HEK293 (cell line): ENCODE data around the gene KLK13.

ENCODE experiments used
- CTCF ChIP-seq: fragments of 450-650 bp; formaldehyde crosslinking; IDR thresholded peaks from 2 replicates; pipeline ENCODE4 v1.5.1; 2016; ENCODE audit warnings: missing biosample characterization, missing genetic modification characterization
- GLI4 ChIP-seq: fragments of 450-650 bp; formaldehyde crosslinking; IDR thresholded peaks from 2 replicates; pipeline ENCODE4 v1.5.1; 2016; ENCODE audit warnings: missing biosample characterization, missing genetic modification characterization
- KLF1 ChIP-seq: fragments of 450-650 bp; formaldehyde crosslinking; IDR thresholded peaks from 2 replicates; pipeline ENCODE4 v1.5.1; 2016; ENCODE audit warnings: missing biosample characterization, missing genetic modification characterization
- SALL2 ChIP-seq: fragments of 450-650 bp; formaldehyde crosslinking; IDR thresholded peaks from 2 replicates; pipeline ENCODE4 v1.5.0; 2017; ENCODE audit warnings: missing biosample characterization, mild to moderate bottlenecking, missing genetic modification characterization, borderline replicate concordance
- ZNF18 ChIP-seq: fragments of 450-650 bp; formaldehyde crosslinking; IDR thresholded peaks from 2 replicates; pipeline ENCODE4 v1.5.1; 2016; ENCODE audit warnings: missing biosample characterization, missing genetic modification characterization
- ZNF223 ChIP-seq: fragments of 450-650 bp; formaldehyde crosslinking; IDR thresholded peaks from 2 replicates; pipeline ENCODE4 v1.5.1; 2016; ENCODE audit warnings: missing biosample characterization, missing genetic modification characterization
- ZNF274 ChIP-seq, 2 experiments: fragments of 200-500 bp in 1 of 2; fragments of 450-650 bp in 1 of 2; sonication (Bioruptor generic) in 1 of 2; formaldehyde crosslinking in 1 of 2; IDR thresholded peaks; 2 replicates each; pipeline versions ENCODE4 v1.5.1 to v1.6.1; 2014 to 2016; ENCODE audit warnings: borderline replicate concordance in 1 of 2, inconsistent platforms in 1 of 2, low read length in 1 of 2, missing biosample characterization in 1 of 2, missing genetic modification characterization in 1 of 2
- ZNF335 ChIP-seq: fragments of 450-650 bp; formaldehyde crosslinking; conservative IDR thresholded peaks from 2 replicates; pipeline ENCODE4 v1.5.1; 2016; ENCODE audit warnings: missing biosample characterization, missing genetic modification characterization
- ZNF341 ChIP-seq: fragments of 450-650 bp; formaldehyde crosslinking; IDR thresholded peaks from 2 replicates; pipeline ENCODE4; 2016; ENCODE audit warnings: low read depth, missing biosample characterization, missing genetic modification characterization
- TF ChIP-seq, protein P1 (sequence below): fragments of 450-650 bp; formaldehyde crosslinking; IDR thresholded peaks from 2 replicates; pipeline ENCODE4 v1.5.1; 2016; ENCODE audit warnings: missing biosample characterization, missing genetic modification characterization

GRCh38 chr19:51015691-51016267 is 49.1 kb downstream of the KLK13 start:
- TF ChIP-seq CTCF (tag by site-specific recombination) = no peak
- TF ChIP-seq ZNF341 = no peak
- no peak for TF ChIP-seq SALL2 (tag by site-specific recombination)
- TF ChIP-seq, protein P1, sequence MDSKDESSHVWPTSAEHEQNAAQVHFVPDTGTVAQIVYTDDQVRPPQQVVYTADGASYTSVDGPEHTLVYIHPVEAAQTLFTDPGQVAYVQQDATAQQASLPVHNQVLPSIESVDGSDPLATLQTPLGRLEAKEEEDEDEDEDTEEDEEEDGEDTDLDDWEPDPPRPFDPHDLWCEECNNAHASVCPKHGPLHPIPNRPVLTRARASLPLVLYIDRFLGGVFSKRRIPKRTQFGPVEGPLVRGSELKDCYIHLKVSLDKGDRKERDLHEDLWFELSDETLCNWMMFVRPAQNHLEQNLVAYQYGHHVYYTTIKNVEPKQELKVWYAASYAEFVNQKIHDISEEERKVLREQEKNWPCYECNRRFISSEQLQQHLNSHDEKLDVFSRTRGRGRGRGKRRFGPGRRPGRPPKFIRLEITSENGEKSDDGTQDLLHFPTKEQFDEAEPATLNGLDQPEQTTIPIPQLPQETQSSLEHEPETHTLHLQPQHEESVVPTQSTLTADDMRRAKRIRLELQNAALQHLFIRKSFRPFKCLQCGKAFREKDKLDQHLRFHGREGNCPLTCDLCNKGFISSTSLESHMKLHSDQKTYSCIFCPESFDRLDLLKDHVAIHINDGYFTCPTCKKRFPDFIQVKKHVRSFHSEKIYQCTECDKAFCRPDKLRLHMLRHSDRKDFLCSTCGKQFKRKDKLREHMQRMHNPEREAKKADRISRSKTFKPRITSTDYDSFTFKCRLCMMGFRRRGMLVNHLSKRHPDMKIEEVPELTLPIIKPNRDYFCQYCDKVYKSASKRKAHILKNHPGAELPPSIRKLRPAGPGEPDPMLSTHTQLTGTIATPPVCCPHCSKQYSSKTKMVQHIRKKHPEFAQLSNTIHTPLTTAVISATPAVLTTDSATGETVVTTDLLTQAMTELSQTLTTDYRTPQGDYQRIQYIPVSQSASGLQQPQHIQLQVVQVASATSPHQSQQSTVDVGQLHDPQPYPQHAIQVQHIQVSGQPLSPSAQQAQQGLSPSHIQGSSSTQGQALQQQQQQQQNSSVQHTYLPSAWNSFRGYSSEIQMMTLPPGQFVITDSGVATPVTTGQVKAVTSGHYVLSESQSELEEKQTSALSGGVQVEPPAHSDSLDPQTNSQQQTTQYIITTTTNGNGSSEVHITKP (tag by site-specific recombination) = no peak
- no peak for TF ChIP-seq ZNF335 (tag by site-specific recombination)
- TF ChIP-seq GLI4 (tag by site-specific recombination) = no peak
- no peak for TF ChIP-seq ZNF18 (tag by site-specific recombination)
- TF ChIP-seq ZNF274 (IDR thresholded peaks at IDR 0.05; ENCODE audit: low read length) = no peak
- TF ChIP-seq ZNF274 (tag by site-specific recombination; IDR thresholded peaks at IDR 0.05; ENCODE audit: borderline replicate concordance) = no peak
- no peak for TF ChIP-seq KLF1 (tag by site-specific recombination)
- no peak for TF ChIP-seq ZNF223
